ENCODE results near the gene KDM3A.

DNA sequence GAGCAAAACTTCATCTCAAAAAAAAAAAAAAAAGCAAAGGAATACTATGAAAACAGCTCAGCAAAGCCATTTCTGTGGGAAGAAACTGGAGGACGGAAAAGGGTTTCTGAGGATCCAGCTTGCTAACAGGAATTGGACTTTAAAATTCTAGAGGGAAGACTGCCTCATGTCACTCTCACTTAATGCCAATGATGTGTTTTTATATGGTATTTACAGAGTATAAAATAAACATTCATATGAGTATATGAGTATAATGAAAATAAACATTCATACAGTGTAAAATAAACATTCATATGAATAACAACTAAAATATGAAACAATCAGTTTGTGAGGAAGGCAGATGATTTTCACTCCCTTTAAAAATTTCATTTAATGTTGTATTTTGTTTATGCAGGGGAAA is 78.2 kb downstream of the KDM3A start:
- TF ChIP-seq, protein P1, sequence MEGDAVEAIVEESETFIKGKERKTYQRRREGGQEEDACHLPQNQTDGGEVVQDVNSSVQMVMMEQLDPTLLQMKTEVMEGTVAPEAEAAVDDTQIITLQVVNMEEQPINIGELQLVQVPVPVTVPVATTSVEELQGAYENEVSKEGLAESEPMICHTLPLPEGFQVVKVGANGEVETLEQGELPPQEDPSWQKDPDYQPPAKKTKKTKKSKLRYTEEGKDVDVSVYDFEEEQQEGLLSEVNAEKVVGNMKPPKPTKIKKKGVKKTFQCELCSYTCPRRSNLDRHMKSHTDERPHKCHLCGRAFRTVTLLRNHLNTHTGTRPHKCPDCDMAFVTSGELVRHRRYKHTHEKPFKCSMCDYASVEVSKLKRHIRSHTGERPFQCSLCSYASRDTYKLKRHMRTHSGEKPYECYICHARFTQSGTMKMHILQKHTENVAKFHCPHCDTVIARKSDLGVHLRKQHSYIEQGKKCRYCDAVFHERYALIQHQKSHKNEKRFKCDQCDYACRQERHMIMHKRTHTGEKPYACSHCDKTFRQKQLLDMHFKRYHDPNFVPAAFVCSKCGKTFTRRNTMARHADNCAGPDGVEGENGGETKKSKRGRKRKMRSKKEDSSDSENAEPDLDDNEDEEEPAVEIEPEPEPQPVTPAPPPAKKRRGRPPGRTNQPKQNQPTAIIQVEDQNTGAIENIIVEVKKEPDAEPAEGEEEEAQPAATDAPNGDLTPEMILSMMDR (IDR thresholded peaks at IDR 0.05) = no peak
- no peak for TF ChIP-seq ZFX (IDR thresholded peaks at IDR 0.05; ENCODE audit: borderline replicate concordance)
